Transverse colon (tissue), 4 donors: Measurements from ENCODE around the gene LYPD6. TPM values are rescaled to one million over a fixed set of nuclear protein-coding genes. Genes with fewer than 3 reads are reported as not detected.

Experiments used
- DNase-seq: peaks from one replicate; pipeline ENCODE4 v3.0.0-alpha.2; 2019
- H3K27ac ChIP-seq, 4 donors: fragments of 200-600 bp; sonication (generic); 2 replicates each; pipeline ENCODE4 v1.5.1; 2016 to 2018; ENCODE audit warnings: inconsistent platforms in 4 of 4
- H3K27me3 ChIP-seq: fragments of 200-600 bp; sonication (generic); 2 replicates; pipeline ENCODE4 v1.5.1; 2017; ENCODE audit warnings: inconsistent platforms
- H3K36me3 ChIP-seq, 4 donors: fragments of 200-600 bp; sonication (generic); 2 replicates each; pipeline ENCODE4 v1.5.1; 2017 to 2019; ENCODE audit warnings: inconsistent platforms in 4 of 4
- H3K4me1 ChIP-seq, 4 donors: fragments of 200-600 bp; sonication (generic); 2 replicates each; pipeline ENCODE4 v1.5.1; 2017 to 2020; ENCODE audit warnings: inconsistent platforms in 4 of 4
- H3K4me3 ChIP-seq, 4 donors: fragments of 200-600 bp; sonication (generic); 1 replicate in 1 of 4; 2 replicates in 3 of 4; pipeline versions ENCODE4 v1.5.1 to v1.6.1; 2017 to 2019; ENCODE audit warnings: inconsistent platforms in 4 of 4
- H3K9me3 ChIP-seq, 2 donors: fragments of 200-600 bp; sonication (generic); 2 replicates each; pipeline ENCODE4 v1.5.1; 2017 to 2019; ENCODE audit warnings: inconsistent platforms in 2 of 2
- EP300 ChIP-seq: sonication (generic); formaldehyde crosslinking; IDR thresholded peaks from one replicate; pipeline ENCODE4 v1.6.1; 2017; ENCODE audit warnings: antibody characterized with exemption, low read depth
- POLR2A ChIP-seq: fragments of 450-650 bp; IDR thresholded peaks from one replicate; pipeline ENCODE4 v1.6.1; 2016; ENCODE audit warnings: antibody characterized with exemption, mild to moderate bottlenecking, moderate library complexity
- POLR2AphosphoS5 ChIP-seq, 3 donors: sonication (generic); formaldehyde crosslinking; IDR thresholded peaks; one replicate each; pipeline ENCODE4 v1.6.1; 2016; ENCODE audit warnings: antibody characterized with exemption in 3 of 3
- WGBS, 2 donors: methylation state at CpG; one replicate each; pipeline ENCODE4 v1.1.5; 2018; ENCODE audit warnings: low coverage in 1 of 2; 5-methylcytosine and 5-hydroxymethylcytosine counted together
- in situ Hi-C, 4 donors: fragments of 200-750 bp; cut with MboI; loops; one replicate each; pipeline versions ENCODE4 v1.15.0 to v1.15.1; 2017; ENCODE audit warnings: low sequenced_read_pairs in 3 of 4, low pct_ligation_motif_present in 1 of 4, low pct_unique_long_range_greater_than_20kb in 1 of 4
- intact Hi-C: fragments of 100-400 bp; cut with DNase I; formaldehyde crosslinking; loops from one replicate; pipeline ENCODE4 v1.15.1; 2023; ENCODE audit warnings: low total_unique reads
- total RNA-seq, 4 donors: library from RNA; depleted of rRNA; stranded (reverse); fragments of >200 nt; gene quantifications; one replicate each; pipeline ENCODE4 v1.1.0, GENCODE V29; 2016
- TF ChIP-seq, protein P1 (sequence below), 5 experiments: fragments of 200-600 bp in 3 of 5; fragments of 450-650 bp in 2 of 5; sonication (generic) in 3 of 5; IDR thresholded peaks; 1 replicate in 2 of 5; 2 replicates in 3 of 5; pipeline ENCODE4 v1.5.1; 2016 to 2017; ENCODE audit warnings: antibody characterized with exemption in 5 of 5, inconsistent platforms in 3 of 5, mild to moderate bottlenecking in 2 of 5, moderate library complexity in 1 of 5

The LYPD6 gene
- total RNA-seq, 4 donors from 2014 or later = 1.3 to 12.3 (median 2.6) TPM

DNA sequence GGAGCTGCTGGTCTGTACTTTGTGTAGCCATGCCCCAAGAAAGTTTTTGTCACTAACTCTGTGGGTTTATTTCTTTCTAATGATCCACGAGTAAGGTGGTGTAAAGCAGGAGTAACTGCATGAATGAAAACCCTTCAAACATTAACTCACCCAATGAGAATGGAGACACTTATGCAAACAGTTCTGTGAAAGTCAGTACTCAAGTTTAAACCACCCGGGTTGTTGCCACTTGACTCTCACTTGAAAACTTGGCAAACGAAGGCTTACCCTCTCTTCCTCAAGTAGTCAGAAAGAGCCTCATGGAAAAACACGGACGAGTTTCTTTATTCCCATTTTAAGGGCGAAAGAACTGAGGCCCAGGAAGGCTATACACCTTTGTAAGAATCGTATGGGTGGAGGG is 139.7 kb downstream of the LYPD6 start:
- Histone ChIP-seq H3K4me3 (no peak overlapping the region), H3K27ac (no peak overlapping the region), H3K4me1 (no peaks in the 10 kb centered on the region), H3K9me3 (no peaks in the 10 kb centered on the region), H3K36me3 (no peaks in the 10 kb centered on the region), H3K27me3 (no peaks in the 10 kb centered on the region)
- in situ Hi-C loops (no loop called here), intact Hi-C loops (no loop called here)
- TF ChIP-seq EP300 (no peak), POLR2AphosphoS5 (IDR thresholded peaks at IDR 0.05) (no peak), POLR2A (no peak)
- TF ChIP-seq, protein P1, sequence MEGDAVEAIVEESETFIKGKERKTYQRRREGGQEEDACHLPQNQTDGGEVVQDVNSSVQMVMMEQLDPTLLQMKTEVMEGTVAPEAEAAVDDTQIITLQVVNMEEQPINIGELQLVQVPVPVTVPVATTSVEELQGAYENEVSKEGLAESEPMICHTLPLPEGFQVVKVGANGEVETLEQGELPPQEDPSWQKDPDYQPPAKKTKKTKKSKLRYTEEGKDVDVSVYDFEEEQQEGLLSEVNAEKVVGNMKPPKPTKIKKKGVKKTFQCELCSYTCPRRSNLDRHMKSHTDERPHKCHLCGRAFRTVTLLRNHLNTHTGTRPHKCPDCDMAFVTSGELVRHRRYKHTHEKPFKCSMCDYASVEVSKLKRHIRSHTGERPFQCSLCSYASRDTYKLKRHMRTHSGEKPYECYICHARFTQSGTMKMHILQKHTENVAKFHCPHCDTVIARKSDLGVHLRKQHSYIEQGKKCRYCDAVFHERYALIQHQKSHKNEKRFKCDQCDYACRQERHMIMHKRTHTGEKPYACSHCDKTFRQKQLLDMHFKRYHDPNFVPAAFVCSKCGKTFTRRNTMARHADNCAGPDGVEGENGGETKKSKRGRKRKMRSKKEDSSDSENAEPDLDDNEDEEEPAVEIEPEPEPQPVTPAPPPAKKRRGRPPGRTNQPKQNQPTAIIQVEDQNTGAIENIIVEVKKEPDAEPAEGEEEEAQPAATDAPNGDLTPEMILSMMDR (IDR thresholded peaks at IDR 0.05) = no peak
- DNase-seq = no peak
- WGBS, 2 donors = 73 to 93% methylated on average over 6 to 7 of the region's 7 CpGs

GRCh38 chr2:149472413-149472812 is 142.0 kb downstream of the LYPD6 start:
- Histone ChIP-seq H3K27me3 (no peaks in the 10 kb centered on the region), H3K4me3 (no peak overlapping the region), H3K4me1 (no peaks in the 10 kb centered on the region), H3K36me3 (no peaks in the 10 kb centered on the region), H3K27ac (no peak overlapping the region), H3K9me3 (no peaks in the 10 kb centered on the region)
- 87 to 89% methylated on average over 1 to 2 of the region's 2 CpGs for WGBS, 2 donors
- in situ Hi-C loops = no loop called here
- intact Hi-C loops = no loop called here
- no peak for DNase-seq
- TF ChIP-seq, protein P1 (IDR thresholded peaks at IDR 0.05) = no peak
- TF ChIP-seq EP300 (no peak), POLR2AphosphoS5 (IDR thresholded peaks at IDR 0.05) (no peak), POLR2A (no peak)

DNA sequence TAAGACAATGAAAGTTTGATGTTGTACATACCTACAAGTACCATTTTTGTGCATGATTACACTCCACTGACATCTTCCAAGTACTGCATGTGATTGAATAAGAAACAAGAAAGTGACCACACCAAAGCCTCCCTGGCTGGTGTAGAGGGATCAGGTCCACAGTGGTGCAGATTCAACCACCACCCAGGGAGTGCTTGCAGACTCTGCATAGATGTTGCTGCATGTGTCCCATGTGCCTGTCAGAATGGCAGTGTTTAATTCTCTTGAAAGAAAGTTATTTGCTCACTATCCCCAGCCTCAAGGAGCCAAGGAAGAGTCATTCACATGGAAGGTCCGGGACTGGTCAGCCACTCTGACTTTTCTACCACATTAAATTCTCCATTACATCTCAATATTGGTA is 142.7 kb downstream of the LYPD6 start:
- H3K9me3 ChIP-seq = no peaks in the 10 kb centered on the region
- TF ChIP-seq POLR2A (no peak), EP300 (no peak), POLR2AphosphoS5 (IDR thresholded peaks at IDR 0.05) (no peak)
- TF ChIP-seq, protein P1 (IDR thresholded peaks at IDR 0.05) = no peak
- whole genome bisulfite sequencing, 2 donors = 88% methylated on average over 1 of the region's 1 CpG; no CpG with 5 or more reads in 1 of the 2 donors
- H3K4me3 ChIP-seq = no peak overlapping the region
- no peaks in the 10 kb centered on the region for H3K36me3 ChIP-seq
- no peaks in the 10 kb centered on the region for H3K27me3 ChIP-seq
- in situ Hi-C loops = no loop called here
- no peak overlapping the region for H3K27ac ChIP-seq
- DNase-seq = no peak
- H3K4me1 ChIP-seq = no peaks in the 10 kb centered on the region
- intact Hi-C loops = no loop called here

DNA sequence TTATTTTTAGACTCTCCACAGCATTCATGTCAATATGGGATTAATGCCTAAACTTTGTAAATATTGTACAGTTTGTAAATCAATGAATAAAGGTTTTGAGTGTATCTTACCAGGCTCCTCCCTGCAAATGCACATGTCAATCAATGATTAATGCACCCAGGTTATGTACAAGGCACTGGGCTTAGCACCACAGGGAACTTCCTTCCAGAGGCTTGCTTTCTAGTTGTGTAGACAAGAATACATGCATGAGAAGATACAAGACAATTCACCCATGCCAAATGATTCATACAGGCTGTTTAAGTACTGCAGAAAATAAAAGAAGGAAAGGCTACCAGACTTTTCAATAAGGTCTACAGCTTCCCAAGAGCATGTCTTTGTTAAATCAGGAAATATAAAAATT is 143.1 kb downstream of the LYPD6 start:
- H3K36me3 ChIP-seq = no peaks in the 10 kb centered on the region
- in situ Hi-C loops (no loop called here), intact Hi-C loops (no loop called here)
- no peaks in the 10 kb centered on the region for H3K9me3 ChIP-seq
- H3K27ac ChIP-seq = no peak overlapping the region
- no peaks in the 10 kb centered on the region for H3K27me3 ChIP-seq
- no peak for TF ChIP-seq POLR2AphosphoS5 (IDR thresholded peaks at IDR 0.05)
- TF ChIP-seq, protein P1 (IDR thresholded peaks at IDR 0.05) = no peak
- TF ChIP-seq POLR2A = no peak
- no peak for TF ChIP-seq EP300
- H3K4me3 ChIP-seq = no peak overlapping the region
- H3K4me1 ChIP-seq = no peaks in the 10 kb centered on the region
- DNase-seq = no peak
